HUES6 (cell line): Measurements from ENCODE around the gene RANGAP1.

Source experiments
- H3K27ac ChIP-seq: 2 replicates; pipeline ENCODE4 v1.7.0; 2013; ENCODE audit warnings: low read depth, mild to moderate bottlenecking, low read length, inconsistent platforms
- H3K27me3 ChIP-seq: 2 replicates; pipeline ENCODE4 v1.6.1; 2013; ENCODE audit warnings: low read length; ENCODE audit not compliant: control insufficient read depth, insufficient read depth
- H3K36me3 ChIP-seq: 2 replicates; pipeline ENCODE4 v1.6.1; 2013; ENCODE audit warnings: low read length; ENCODE audit not compliant: control insufficient read depth, insufficient read depth
- H3K4me1 ChIP-seq: 2 replicates; pipeline ENCODE4 v1.6.1; 2013; ENCODE audit warnings: low read length; ENCODE audit not compliant: control insufficient read depth, insufficient read depth
- H3K4me3 ChIP-seq: 2 replicates; pipeline ENCODE4 v1.5.1; 2013; ENCODE audit warnings: low read depth, low read length
- H3K9ac ChIP-seq: one replicate; pipeline ENCODE4 v1.6.1; 2013; ENCODE audit warnings: mild to moderate bottlenecking, low read length
- H3K9me3 ChIP-seq: 2 replicates; pipeline ENCODE4 v1.6.1; 2013; ENCODE audit warnings: low read depth, low read length; ENCODE audit not compliant: control insufficient read depth, insufficient read depth

The RANGAP1 gene

GRCh38 chr22:41231369-41231768 lies 54.6 kb downstream of the RANGAP1 start:
- no peaks in the 10 kb centered on the region for H3K27me3 ChIP-seq
- no peak overlapping the region for H3K4me3 ChIP-seq
- no peak overlapping the region for H3K27ac ChIP-seq
- no peak overlapping the region for H3K9ac ChIP-seq
- H3K4me1 ChIP-seq = peaks cover 8% of the 10 kb centered on the region
- no peaks in the 10 kb centered on the region for H3K9me3 ChIP-seq
- H3K36me3 ChIP-seq = peaks cover 44% of the 10 kb centered on the region

- no peak overlapping the region for H3K4me3 ChIP-seq
- no peaks in the 10 kb centered on the region for H3K27me3 ChIP-seq
- no peak overlapping the region for H3K27ac ChIP-seq
- no peaks in the 10 kb centered on the region for H3K9me3 ChIP-seq
- H3K4me1 ChIP-seq = no peaks in the 10 kb centered on the region
- H3K36me3 ChIP-seq = peaks cover 52% of the 10 kb centered on the region
- no peak overlapping the region for H3K9ac ChIP-seq
Measured at GRCh38 chr22:41230401-41230785, 55.6 kb downstream of the RANGAP1 start.

DNA sequence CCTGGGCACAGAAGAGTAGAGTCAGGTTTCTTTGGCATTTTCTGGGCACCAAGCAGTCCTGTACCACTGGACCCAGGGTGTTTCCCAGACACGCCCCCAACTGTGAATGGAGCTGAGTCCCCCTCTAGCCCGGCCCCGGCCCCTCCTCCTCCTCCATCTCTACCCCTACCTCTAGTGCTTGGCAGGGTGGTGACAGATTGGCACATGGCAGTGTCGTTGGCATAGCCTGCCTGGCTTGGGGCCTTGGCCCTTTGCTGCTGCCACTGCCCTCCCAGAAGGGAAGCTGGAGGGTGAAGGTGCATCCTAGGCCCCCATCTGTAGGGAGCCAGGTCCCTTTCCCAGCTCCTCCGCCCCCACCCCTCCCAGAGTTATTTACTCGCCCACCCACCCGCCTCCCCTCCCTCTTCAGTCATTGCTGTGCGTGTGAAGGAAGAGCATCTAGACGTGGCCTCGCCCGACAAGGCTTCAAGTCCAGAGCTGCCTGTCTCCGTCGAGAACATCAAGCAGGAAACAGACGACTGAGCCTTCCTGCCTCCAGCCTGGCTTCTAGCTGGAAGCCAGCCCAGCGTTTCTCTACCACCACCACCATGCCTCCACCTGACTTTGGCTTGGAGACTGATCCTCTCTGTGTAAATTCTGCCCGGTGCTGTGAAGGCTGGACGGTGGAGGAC lies 56.1 kb downstream of the RANGAP1 start:
- Histone ChIP-seq H3K9me3 (no peaks in the 10 kb centered on the region), H3K4me1 (no peaks in the 10 kb centered on the region), H3K36me3 (peaks cover 57% of the 10 kb centered on the region)

DNA sequence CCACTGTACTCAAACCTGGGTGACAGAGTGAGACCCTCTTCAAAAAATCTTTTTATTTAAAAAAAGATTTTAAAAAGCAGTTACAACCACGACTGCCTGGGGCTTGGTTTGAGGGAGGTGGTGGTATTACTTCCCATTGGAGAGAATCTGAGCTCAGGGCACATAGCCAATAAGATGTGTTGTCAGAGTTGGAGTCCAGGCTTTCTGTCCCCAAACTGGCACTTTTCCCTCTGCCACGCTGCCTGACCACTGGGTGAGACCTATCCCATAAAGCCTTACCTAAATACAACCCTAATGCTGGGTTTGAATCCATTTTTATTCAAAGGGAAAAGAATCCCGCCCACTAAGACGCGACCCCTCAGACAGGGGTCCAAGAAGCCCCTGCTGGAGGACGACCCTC lies 56.8 kb downstream of the RANGAP1 start:
- H3K4me3 ChIP-seq = no peak overlapping the region
- H3K27me3 ChIP-seq = no peaks in the 10 kb centered on the region
- H3K9ac ChIP-seq = no peak overlapping the region
- H3K9me3 ChIP-seq = no peaks in the 10 kb centered on the region
- no peaks in the 10 kb centered on the region for H3K4me1 ChIP-seq
- no peak overlapping the region for H3K27ac ChIP-seq
- H3K36me3 ChIP-seq = peaks cover 64% of the 10 kb centered on the region

More for the DNA sequence above, 56.1 kb downstream of the RANGAP1 start:
- Histone ChIP-seq H3K27ac (no peak overlapping the region), H3K9ac (no peak overlapping the region), H3K4me3 (no peak overlapping the region), H3K27me3 (no peaks in the 10 kb centered on the region)

DNA sequence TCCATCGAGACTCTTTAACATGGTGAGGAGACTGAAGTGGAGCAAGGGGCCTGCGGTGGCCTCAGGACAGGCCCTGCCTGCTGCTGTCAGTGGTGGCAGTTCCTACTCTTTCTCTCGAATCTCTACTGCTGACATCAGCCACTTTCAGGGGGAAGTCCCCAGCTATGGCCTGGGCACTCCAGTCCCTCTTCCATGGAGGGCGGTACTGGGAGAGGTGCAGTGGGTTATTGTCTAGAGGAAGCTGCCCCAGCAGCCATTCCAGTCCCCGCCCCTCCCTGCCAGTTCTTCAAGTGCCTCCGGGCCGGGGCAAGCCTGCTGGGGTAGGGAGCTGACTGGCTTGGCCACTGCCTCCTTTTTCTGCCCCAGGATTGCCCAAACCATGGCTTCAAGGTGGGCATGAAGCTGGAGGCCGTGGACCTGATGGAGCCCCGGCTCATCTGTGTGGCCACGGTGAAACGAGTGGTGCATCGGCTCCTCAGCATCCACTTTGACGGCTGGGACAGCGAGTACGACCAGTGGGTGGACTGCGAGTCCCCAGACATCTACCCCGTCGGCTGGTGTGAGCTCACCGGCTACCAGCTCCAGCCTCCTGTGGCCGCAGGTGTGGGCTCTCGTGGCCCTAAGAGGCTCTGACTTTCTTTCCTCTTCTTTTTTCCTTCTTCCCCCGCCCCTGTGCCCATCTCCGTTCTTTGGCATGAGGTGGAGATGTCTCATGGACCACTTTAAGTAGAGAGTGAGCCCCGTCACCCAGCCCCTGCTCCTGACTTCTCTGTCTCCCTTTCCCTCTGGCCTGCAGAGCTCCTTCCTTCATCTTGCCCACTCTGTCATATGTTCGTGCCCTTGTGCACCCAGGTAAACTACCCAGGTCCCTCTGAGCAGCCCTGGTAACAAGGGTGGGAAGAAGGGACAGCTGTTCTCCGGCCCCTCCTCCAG lies 59.0 kb downstream of the RANGAP1 start:
- Histone ChIP-seq H3K27me3 (no peaks in the 10 kb centered on the region), H3K9me3 (no peaks in the 10 kb centered on the region), H3K27ac (no peak overlapping the region), H3K4me1 (no peaks in the 10 kb centered on the region), H3K4me3 (no peak overlapping the region), H3K36me3 (peaks cover 86% of the 10 kb centered on the region), H3K9ac (no peak overlapping the region)

DNA sequence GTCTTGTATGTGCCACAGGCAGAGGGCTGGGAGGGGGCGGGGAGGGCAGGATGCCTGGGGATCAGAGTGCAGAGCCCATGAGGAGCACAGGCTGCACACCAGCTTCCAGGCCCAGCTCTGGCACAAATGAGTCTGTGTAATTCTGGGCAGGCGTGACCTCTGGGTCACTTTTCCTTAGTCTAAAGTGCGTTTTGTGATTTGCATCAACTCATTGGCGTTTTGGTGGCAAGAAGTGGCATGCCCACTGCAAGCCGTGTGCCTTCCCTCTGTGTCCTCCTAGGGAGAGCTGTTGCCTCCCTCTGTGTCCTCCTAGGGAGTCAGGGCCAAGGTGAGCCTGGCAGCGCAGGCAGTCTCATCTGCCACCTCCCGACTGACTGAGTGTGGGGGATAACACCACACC lies 62.5 kb downstream of the RANGAP1 start:
- no peaks in the 10 kb centered on the region for H3K9me3 ChIP-seq
- H3K27me3 ChIP-seq = no peaks in the 10 kb centered on the region
- no peak overlapping the region for H3K4me3 ChIP-seq
- H3K9ac ChIP-seq = no peak overlapping the region
- no peaks in the 10 kb centered on the region for H3K4me1 ChIP-seq
- H3K27ac ChIP-seq = no peak overlapping the region
- H3K36me3 ChIP-seq = peaks cover 89% of the 10 kb centered on the region

- Histone ChIP-seq H3K4me3 (no peak overlapping the region), H3K27ac (no peak overlapping the region), H3K27me3 (no peaks in the 10 kb centered on the region), H3K9ac (no peak overlapping the region), H3K9me3 (no peaks in the 10 kb centered on the region), H3K4me1 (no peaks in the 10 kb centered on the region), H3K36me3 (peaks cover 84% of the 10 kb centered on the region)
Measured at GRCh38 chr22:41222846-41223507, 63.0 kb downstream of the RANGAP1 start.

DNA sequence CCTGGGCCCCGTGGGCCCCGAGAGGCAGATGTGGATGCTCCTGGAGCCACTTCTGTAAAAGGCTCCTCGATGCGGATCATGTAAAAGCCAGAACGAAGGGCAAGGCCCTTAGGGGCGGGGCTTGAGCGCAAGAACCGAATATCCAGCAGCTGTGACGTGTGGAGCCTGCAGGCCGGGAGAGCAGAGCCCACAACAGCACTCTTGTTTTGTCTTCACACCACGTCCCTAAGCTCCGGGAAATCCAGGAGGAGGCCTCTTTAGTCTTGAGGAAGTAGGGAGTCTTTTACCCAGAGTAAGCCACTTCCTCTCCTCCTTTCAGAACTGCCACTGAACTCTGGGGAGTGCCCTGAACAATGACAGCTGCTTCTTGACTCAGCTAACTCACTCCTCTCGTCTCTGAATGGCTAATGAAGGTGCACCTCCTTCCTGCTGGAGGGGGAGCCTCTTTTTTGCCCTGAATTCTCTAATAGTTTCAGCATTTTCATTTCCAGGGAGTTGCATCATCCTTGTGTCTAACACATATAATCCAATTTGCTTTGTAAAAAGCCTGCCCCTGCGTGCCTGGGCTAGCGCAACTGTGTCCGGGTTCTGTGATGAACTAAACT lies 68.3 kb downstream of the RANGAP1 start:
- Histone ChIP-seq H3K9me3 (no peaks in the 10 kb centered on the region), H3K4me3 (no peak overlapping the region), H3K4me1 (0 out of 2 replicates have a peak, but pooled peaks cover 5% of the 10 kb centered on the region), H3K27ac (no peak overlapping the region), H3K36me3 (peaks cover 68% of the 10 kb centered on the region), H3K27me3 (no peaks in the 10 kb centered on the region), H3K9ac (no peak overlapping the region)

- H3K27me3 ChIP-seq = no peaks in the 10 kb centered on the region
- no peak overlapping the region; the same call in 1 of the 2 replicates for H3K27ac ChIP-seq
- H3K36me3 ChIP-seq = peaks cover 63% of the 10 kb centered on the region
- H3K4me3 ChIP-seq = no peak overlapping the region
- H3K4me1 ChIP-seq = 0 out of 2 replicates have a peak, but pooled peaks cover 5% of the 10 kb centered on the region
- no peaks in the 10 kb centered on the region for H3K9me3 ChIP-seq
- no peak overlapping the region for H3K9ac ChIP-seq
Measured at GRCh38 chr22:41216984-41217383, 69.0 kb downstream of the RANGAP1 start.

DNA sequence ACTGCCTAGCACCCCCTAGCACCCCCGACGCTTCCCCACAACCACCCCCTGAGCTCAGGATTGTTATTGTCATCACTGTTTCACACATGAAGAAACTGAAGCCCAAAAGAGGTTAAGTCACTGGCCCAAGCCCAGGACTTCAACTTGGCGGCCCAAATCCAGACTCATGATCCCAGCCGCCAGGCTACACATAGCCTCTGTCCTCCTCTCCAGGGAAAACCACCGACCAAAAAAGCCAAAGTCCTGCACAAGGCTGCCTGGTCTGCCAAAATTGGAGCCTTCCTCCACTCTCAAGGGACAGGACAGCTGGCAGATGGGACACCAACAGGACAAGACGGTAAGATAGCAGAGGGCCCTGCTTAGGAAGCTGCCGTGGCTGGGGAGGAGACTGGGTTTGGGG lies 70.1 kb downstream of the RANGAP1 start:
- Histone ChIP-seq H3K4me3 (no peak overlapping the region), H3K36me3 (peaks cover 60% of the 10 kb centered on the region), H3K9me3 (no peaks in the 10 kb centered on the region), H3K9ac (no peak overlapping the region), H3K27ac (no peak overlapping the region), H3K27me3 (no peaks in the 10 kb centered on the region), H3K4me1 (0 out of 2 replicates have a peak, but pooled peaks cover 5% of the 10 kb centered on the region)
